GM20431 (cell line): ENCODE measurements around the gene TTC9B.

ENCODE experiments used
- in situ Hi-C: fragments of 300-500 bp; cut with MseI, MboI; formaldehyde crosslinking; loops from one replicate; pipeline ENCODE4 v1.15.0; 2020; ENCODE audit warnings: low sequenced_read_pairs; ENCODE audit not compliant: unreplicated experiment

TTC9B gene

DNA sequence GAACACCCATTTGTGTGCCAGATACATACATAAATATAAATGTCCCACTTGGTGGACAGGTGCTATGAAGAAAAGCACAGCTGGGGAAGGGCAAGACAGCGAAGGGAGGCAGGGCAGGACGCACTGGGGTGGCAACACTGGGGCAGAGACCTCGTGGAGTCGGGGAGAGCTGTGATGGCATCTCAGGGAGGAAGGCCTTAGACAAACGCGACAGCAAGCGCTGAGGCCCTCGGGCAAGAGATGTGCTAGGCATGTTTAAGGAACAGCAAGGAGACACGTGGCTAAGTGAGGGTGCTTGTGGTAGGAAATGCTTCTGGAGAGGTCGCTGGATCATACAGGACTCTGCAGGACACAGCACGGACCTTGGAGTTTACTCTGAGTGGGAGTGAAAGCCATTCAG is 31.6 kb upstream of the TTC9B start:
- in situ Hi-C loops: no loop called here

DNA sequence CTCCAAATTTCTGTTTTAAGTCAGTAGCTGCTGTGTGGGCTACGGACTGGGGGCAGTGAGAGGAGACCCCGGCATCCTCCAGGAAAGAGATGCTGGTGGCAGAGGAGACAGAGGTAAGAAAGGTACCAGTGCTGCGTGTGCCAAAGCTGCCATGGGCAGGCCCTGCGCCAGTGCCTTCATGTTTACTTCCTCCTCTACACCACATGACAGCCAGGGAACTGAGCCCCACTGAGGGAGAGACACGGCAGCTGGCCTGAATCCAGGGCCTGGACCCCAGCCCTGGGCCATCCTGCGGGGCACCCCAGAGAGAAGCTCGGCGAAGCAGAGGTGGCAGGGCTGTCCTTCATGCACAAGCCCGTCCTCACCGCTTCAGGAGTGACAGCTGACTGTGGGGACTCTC is 31.0 kb upstream of the TTC9B start:
- in situ Hi-C loops: no loop called here

DNA sequence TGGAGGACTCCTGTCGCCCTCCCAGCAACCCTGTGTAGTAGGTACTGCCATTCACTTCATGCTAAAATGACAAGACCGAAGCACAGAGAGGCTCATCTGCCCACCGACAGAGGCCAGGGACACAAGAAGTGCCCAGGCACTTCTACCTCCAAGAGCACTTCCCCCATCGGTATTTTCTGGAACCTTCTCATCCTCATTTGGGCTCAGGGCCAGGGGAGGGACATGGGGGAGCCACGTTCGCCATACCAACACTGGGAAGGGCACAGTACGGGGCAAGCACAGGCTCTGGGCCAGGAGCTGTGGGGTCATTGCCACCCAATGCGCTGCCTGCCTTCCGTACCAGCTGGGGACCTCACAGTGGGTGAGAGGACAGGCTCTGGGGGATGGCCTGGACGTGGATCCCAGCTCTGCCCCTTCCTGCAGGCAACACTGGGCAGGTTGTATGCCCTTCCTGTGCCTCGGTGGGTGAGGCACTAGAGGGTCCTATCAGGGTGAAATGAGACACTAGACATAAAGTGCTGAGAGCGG is 29.6 kb upstream of the TTC9B start:
- in situ Hi-C loops: no loop called here

DNA sequence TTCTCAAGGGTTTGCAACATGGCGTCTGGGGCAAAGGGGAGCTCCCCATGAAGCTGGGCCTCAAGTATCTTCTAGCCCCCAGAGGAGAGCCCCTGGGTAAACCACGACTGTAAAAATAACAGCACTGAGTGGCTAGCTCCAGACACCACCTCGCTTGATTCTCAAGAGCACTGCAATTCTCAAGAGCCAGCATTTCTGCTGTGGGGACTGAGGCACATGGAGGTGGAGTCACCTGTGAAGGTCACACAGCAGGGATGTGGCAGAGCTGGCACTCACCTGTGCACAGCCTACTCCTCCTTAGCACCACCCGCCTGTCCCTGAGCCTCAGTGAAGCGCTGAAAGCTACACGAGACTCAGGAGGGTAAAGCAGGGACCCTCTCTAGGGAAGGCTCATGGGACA is 29.0 kb upstream of the TTC9B start:
- in situ Hi-C loops: no loop called here

DNA sequence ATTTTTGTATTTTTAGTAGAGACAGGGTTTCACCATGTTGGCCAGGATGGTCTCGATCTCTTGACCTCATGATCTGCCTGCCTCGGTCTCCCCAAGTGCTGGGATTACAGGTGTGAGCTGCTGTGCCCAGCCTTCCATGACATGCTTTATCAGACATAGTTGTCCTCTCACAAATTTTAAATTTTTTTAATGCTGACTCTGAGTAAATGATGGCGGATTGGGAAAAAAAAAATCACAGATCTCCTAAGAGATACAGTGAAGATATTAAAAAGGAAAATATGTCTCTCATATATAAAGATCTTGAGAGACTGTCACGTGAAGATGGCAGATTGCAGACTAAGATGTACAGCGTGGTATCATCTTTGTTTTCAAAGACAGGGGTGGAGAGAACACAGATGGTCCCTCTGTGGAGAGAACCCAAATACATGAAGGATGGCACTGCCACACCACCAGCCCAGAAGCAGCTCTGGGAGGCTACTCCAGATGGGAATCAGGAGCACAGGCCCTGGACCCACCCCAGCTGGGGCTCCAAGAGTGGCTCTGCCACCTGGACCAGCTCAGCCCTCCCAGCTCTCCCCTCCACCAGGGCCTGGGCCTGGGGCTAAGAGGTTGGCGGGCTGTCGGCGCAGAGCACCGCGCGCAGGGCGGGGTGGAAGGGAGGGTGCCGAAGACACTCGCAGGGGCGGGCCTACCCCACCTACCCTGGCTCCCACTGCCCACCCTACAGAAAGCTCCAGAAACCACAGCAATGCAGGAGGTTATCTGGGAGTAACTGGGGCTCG is 28.3 kb upstream of the TTC9B start:
- in situ Hi-C loops: no loop called here

DNA sequence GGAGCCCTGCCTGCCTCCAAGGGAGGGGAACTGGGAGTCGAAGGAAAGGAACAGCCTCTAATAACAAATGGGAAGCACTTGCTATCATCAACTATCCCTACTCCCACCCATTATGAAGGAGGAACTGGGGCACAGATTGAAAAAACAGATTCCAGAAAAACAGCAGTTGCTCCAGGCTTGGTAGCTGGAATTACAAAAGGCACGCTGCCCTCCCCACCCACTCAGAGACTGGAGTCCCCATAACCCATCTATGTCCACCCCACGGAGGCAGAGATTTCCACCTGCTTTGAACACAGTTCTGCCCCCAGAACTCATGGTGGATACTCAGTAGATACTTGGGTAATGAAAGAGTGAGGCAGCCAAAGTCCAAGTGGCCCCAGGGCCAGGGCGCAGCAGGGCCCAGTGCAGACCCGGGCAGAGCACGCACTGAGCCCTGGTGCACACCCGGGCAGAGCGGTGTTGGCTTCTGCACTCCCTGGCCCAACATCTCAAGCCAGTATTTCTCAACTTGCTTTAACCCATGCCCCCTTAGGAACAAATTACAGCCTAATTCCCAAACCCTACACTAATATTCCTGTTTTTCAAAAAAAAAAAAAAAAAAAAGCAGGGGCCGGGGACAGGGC is 27.4 kb upstream of the TTC9B start:
- in situ Hi-C loops: no loop called here

DNA sequence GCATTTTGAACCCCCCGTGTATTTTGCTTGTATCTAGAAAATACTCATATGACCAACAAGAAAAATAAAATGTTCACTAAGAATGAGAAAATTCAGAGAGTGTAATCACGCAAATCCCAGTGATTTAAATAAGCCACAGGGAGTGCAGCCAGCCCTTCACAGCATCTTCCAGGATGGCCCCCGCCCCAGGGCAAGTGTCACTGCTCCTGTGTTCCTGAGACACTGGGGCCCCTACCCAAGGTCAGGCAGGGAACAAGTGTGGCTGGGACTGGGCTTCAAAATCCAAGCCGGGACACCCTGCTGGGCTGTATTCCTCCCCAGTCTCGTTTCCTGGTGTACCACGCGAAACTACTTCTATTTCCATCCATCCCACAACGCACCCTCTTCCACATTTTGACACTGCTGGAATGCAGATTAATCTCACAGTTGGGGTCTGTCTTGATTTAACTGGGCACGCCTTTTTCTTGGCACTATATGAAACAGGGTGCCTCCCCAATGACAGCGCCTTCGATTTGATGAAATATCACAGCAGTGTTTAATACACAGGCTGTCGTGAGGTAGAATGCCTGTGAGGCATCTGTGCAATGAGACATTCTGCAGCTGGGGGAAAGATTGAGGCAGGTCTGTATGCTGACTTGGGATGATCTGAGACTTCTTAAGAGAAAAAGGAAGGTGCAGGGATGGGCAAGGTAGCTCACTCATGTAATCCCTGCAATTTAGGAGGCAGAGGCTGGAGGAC is 26.6 kb upstream of the TTC9B start:
- in situ Hi-C loops: no loop called here

DNA sequence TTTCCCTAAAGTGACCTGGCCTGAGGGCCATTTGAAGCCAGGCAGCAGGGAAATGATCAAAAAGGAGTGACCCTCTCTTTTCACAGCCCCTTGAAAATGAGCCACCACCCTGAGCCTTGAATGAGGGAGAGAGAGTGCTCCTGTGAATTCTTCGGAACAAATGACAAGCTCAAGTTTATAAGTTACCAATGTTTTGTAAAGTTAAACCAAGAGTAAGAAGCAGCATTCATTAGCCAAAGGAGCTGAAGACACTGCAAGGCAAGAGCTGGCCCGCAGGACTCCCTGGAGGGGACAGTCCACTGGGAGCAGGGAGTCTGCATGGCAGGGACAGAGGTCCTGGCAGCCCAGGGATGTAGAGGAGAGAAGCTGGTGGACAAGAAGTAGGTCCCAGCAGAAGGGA is 25.0 kb upstream of the TTC9B start:
- in situ Hi-C loops: no loop called here

DNA sequence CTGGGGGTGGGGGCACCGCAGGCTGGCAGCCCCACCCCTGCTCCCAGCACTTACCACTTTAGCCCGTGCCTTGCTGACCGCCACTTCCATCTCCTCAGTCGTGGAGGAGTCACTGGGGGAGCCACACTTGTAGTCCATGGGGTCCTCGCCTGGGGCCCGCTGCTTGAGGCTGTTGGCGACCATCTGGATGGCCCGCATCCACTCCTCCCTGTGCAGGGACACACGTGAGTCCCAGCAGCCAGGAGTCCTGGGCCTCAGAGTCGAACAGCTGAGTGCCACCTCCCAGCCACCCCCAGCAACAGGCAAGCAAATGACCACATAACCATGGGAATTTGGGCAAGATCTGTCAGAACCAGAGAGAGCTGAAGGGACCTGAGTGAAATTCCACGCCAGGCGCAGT is 24.3 kb upstream of the TTC9B start:
- in situ Hi-C loops: no loop called here

DNA sequence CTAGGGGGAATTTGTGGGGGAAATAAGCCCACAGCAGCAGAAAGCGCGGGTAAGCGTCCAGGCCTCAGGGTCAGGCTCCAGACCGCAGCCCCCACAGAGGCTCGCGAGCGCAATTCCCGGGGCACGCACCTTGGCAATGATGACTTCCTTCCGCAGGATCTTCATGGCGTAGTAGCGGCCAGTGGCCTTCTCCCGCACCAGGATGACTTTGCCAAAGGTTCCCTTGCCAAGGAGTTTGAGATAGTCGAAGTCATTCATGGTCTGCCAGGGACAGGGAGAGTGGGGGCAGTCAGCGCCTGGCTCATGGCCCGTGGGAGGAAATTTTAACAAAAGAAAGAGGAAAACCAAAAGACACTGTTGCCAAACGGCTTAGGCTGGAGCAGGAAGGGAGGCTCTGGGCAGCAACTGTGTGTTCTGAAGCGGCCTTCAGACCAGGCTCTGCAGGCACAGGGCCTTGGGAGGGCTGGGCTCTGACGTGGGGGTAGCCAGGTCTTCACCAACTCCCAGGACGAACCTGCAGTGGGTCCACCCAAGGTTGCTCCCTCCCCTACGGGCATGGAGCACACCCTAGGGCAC is 23.7 kb upstream of the TTC9B start:
- in situ Hi-C loops: no loop called here

DNA sequence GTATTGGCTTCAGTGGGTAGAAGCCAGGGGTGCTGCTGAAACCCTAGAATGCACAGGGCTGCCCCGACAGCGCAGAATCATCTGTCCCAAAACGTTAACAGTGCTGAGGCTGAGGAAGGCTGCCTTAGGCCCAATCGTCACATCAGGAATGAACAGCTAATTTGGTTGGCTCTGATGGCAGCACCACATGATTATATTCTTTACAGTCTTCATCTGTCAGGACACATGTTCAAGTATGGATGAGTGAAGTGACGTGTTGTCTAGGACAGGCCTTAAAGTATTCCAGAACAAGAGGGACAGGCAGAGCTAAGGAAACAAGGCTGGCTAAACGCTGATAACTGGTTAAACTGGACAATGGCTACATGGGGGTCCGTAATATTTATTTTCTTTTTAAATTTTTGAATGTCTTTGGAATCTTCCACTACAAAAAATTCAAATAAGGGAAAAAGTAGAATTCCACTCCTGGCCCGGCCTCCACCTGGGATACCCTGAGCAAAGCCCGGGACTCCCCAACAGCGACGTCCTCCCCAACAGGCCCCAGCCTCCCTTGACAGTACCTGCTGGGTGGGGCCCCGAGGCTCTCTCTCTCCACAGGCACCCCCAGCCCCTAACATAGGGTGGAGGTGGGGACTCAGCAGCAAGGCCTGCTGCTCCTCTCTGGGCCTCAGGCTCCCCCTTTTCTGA is 23.1 kb upstream of the TTC9B start:
- in situ Hi-C loops: no loop called here

DNA sequence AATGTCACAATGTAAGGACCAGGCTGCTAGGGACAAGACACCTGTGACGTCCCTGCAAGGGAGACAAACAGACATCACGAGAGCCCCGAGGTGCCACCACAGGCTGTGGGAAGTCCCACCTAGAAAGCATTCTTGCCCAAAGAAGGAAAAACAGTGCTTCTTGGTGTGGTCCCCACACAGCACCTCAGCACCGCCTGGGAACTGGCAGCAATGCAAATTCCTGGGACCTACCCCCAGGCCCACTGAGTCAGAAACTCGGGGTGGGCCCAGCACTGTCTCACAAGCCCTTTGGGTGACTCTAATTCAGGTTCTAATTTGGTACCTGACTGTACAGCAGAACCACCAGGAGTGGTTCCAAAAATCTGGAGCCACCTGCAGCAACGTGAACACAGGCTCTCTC is 22.1 kb upstream of the TTC9B start:
- in situ Hi-C loops: no loop called here

DNA sequence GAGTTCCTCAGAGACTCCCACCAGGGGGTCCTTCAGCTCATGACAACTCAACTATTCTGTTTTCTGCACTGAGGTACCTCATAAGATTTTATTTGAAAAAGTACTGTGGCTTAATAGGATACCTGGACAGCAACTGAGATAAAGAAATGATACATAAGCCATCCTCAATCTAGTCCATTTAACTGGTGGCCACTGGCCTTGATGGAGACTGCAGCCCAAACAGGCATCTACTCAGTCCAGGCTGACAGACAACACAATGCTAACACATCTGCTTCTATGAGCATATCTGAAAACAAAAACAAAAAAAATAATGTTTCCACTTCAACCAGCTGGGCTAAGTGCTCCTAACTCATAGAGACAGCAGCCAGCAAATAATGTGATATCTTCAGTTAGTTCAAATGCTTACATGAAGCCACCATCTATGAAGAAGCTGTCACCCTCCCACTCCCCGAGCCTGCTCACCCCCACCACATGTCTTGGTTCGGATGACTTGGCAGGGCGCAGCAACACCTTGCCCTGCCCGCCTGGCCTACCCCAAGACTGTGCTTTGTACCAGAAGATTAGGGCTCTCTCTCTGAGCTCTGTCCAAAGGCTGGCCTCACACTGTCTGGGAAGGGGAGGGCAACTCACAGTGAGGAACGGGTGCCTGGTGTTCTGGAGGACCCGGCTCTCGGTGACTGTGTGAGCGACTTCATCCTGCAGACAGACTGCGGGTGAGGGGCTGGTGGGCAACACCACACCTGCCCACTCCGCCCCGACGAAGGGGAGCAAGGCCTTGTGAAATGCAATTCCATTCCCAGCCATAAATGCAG is 21.4 kb upstream of the TTC9B start:
- in situ Hi-C loops: no loop called here

DNA sequence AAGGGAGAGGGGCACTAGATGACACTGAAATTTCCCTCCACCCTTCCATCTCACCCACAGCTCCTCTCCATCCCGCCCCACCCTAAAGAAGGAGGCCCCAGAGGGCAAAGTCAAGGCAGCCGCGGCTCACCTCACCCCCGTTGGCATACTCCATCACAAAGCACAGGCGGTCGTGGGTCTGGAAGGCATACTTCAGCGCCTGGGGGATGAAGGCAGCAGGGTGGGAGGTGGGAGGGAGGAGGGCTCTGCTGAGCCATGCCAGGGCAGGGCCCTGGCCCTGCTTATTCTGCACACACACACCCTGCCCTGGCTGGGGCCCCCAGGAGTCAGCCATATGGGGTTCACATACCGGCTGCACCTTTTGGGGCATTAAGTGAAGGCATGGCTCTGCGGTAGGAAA is 20.6 kb upstream of the TTC9B start:
- in situ Hi-C loops: no loop called here

DNA sequence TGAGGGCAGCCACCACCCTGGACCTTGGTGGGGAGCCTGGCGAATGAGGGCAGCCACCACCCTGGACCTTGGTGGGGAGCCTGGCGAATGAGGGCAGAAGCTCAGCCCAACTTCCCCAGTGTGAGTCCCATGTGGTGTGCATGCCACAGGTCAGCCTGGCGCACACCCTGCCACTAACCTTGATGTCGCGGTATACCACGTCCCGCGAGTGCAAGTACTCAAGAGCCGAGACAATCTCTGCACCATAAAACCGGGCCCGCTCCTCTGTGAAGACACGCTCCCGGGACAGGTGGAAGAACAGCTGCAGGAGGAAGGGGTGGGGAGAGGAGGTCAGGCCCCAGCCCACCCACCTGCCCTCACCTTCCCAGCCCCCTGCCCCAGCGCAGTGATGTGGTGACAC is 19.6 kb upstream of the TTC9B start:
- in situ Hi-C loops: no loop called here

DNA sequence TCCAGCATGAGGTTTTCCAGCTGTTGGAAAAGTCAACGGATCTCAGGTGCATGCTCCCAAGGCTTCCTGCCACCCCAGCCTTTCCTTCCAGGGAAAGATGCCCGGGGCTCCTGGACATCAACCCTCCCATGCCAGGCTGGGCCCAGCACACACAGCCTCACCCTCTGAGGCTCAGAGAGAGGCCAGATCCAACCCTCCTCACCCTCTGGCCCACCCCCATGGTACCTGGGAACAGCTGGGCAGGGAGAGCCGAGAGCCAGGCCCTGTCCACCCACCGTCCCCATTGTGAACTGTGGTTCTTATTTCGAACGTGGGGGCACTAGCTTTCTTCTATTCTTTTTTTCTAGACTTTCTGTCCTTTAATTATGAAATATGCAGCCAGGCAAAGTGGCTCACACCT is 18.2 kb upstream of the TTC9B start:
- in situ Hi-C loops: no loop called here

DNA sequence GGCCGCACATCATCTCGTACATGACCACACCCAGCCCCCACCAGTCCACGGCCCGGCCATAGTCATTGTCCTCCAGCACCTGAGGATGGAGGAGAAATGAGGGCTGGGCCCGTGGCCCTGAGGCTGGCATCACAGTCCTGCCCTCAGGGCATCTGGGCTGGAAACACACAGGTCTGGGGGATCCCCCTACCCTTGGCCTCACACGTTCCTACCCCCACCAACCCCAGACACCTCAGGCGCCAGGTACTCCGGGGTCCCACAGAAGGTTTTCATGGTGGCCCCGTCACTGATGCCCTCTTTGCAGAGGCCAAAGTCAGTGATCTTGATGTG is 17.8 kb upstream of the TTC9B start:
- in situ Hi-C loops: no loop called here

DNA sequence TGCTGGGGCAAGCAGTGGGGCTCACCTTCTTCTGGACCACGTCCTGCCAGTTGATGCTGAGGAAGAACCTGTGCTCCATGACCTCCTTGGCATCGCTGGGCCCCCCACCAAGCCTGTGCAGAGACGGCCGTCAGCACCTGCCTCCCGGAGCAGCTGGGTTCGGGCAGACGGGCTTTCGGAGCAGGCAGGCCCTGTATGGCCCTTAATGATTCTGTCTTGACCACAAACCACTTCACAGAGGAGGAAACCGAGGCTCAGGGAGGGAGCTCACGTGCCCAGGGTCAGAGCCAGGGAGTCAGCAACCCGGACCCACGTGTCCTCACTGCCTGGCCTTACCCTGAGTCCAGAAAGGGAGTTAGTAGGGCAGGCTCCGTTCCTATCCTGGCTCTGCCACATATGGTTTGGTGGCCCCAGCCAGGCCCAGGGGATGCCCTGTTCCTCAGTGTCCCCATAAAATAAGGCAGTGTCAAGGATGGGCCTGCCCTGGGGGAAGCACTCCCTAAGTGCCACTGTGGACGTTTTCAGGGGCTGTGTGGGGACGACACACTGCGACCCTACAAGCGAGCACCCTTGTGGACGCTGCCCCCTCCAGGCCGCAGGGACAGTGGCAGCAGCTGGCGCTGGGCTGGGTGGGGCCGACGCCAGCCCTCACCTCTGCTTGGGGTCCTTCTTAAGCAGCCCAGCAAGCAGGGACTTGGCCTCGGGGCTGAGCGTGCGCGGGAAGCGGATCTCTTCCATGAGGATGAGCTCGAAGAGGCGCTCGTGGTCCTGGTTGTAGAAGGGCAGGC is 17.2 kb upstream of the TTC9B start:
- in situ Hi-C loops: no loop called here
